ENCODE results near the gene FGF11. TPM values are rescaled to one million over a fixed set of nuclear protein-coding genes. Genes with fewer than 3 reads are reported as not detected.

Gene FGF11
- total and polyA plus RNA-seq, 2 experiments from 2014 or later: 0.36 TPM; not detected in 1

DNA sequence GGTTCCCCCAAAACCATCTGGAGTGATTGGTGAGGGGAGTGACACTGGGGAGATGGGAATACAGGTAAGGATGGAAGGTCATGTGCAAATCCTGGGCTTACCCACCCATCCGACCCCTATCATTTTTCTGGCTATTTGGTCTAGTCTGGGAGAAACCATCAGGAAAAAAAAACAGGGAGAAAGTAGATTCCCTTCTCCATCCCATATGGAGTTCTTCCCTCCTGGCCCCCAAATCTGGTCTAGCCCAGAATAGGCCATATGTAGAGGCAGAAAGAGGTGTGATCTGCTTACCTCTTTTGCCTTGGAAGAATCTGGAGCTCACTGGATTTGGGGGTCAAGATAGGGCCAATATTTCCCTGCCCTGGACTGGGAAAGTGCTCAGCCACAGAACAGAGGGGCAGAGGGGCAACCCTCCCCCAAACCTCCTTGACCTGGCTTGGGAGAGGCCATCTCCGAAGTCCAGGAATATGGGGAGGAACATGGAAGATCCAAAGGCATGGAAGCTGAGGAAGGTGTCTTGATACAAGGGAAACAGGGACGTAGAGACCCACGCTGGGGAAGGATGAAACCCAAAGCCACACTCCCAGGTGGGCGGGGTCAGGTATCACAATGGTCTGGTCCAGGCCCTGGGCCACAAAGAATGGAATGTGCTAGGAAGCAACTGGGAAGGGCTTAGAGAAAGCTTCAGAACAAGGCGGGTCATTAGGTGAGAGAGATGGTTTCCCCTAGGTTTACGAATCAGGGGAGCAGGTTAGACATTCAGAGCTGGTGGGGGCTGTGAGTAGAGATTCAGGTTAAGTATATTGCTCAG, 21.7 kb downstream of the FGF11 start:
- H3K9me2 ChIP-seq (ENCODE audit: insufficient read depth): no peaks in the 10 kb centered on the region
- peaks cover 7% of the 10 kb centered on the region; the same call in 1 of the 2 replicates for H3K36me3 ChIP-seq (ENCODE audit: low read depth)
- WGBS, 2 experiments (ENCODE audit: low coverage in 1 of 2, low lambda C conversion rate in 2 of 2, missing lambda C conversion rate in 2 of 2): 93 to 97% methylated on average over 7 of the region's 7 CpGs
- TF ChIP-seq EZH2 (IDR thresholded peaks at IDR 0.05; ENCODE audit: insufficient read depth, poor library complexity, severe bottlenecking): no peak
- no peak for TF ChIP-seq EZH2phosphoT487 (IDR thresholded peaks at IDR 0.05; ENCODE audit: insufficient read depth, low read depth)
- no peaks in the 10 kb centered on the region for H3K4me1 ChIP-seq (ENCODE audit: insufficient read depth)
- H3K9ac ChIP-seq: no peak overlapping the region
- H3K79me2 ChIP-seq (ENCODE audit: insufficient read depth): peaks cover 24% of the 10 kb centered on the region
- no peak overlapping the region for H3K27ac ChIP-seq
- H3K9me3 ChIP-seq (ENCODE audit: low read depth): no peaks in the 10 kb centered on the region
- H3K4me2 ChIP-seq (ENCODE audit: unreplicated experiment): no peak overlapping the region
- no peaks in the 10 kb centered on the region for H4K20me1 ChIP-seq (ENCODE audit: insufficient read depth)
- H3K4me3 ChIP-seq: no peak overlapping the region
- DNase-seq: no peak
- in situ Hi-C loops (cut with MboI): no loop called here
- H3K27me3 ChIP-seq (replicated peaks; ENCODE audit: insufficient read depth): no peaks in the 10 kb centered on the region
- peaks cover 39% of the 10 kb centered on the region for H3F3A ChIP-seq (ENCODE audit: insufficient read depth)
- no peak overlapping the region for H2AFZ ChIP-seq

- 0 out of 2 replicates have a peak, but pooled peaks cover 2% of the 10 kb centered on the region for H3K4me1 ChIP-seq (ENCODE audit: insufficient read depth)
- no peaks in the 10 kb centered on the region for H4K20me1 ChIP-seq (ENCODE audit: insufficient read depth)
- in situ Hi-C loops (cut with MboI): no loop called here
- H3K4me3 ChIP-seq: no peak overlapping the region
- H3K27ac ChIP-seq: no peak overlapping the region
- H3K36me3 ChIP-seq (ENCODE audit: low read depth): peaks cover 7% of the 10 kb centered on the region; the same call in 1 of the 2 replicates
- H3K9ac ChIP-seq: no peak overlapping the region
- 93% methylated on average over 34 to 44 of the region's 44 CpGs for WGBS, 2 experiments (ENCODE audit: low coverage in 1 of 2, low lambda C conversion rate in 2 of 2, missing lambda C conversion rate in 2 of 2)
- TF ChIP-seq EZH2phosphoT487 (IDR thresholded peaks at IDR 0.05; ENCODE audit: insufficient read depth, low read depth): no peak
- TF ChIP-seq EZH2 (IDR thresholded peaks at IDR 0.05; ENCODE audit: insufficient read depth, poor library complexity, severe bottlenecking): no peak
- H3K9me2 ChIP-seq (ENCODE audit: insufficient read depth): no peaks in the 10 kb centered on the region
- no peak overlapping the region for H3K4me2 ChIP-seq (ENCODE audit: unreplicated experiment)
- peaks cover 26% of the 10 kb centered on the region for H3F3A ChIP-seq (ENCODE audit: insufficient read depth)
- H3K27me3 ChIP-seq (replicated peaks; ENCODE audit: insufficient read depth): no peaks in the 10 kb centered on the region
- no peak overlapping the region for H2AFZ ChIP-seq
- peaks cover 40% of the 10 kb centered on the region for H3K79me2 ChIP-seq (ENCODE audit: insufficient read depth)
- no peaks in the 10 kb centered on the region for H3K9me3 ChIP-seq (ENCODE audit: low read depth)
- no peak for DNase-seq
Observed at GRCh38 chr17:7462474-7463371, 23.4 kb downstream of the FGF11 start.

DNA sequence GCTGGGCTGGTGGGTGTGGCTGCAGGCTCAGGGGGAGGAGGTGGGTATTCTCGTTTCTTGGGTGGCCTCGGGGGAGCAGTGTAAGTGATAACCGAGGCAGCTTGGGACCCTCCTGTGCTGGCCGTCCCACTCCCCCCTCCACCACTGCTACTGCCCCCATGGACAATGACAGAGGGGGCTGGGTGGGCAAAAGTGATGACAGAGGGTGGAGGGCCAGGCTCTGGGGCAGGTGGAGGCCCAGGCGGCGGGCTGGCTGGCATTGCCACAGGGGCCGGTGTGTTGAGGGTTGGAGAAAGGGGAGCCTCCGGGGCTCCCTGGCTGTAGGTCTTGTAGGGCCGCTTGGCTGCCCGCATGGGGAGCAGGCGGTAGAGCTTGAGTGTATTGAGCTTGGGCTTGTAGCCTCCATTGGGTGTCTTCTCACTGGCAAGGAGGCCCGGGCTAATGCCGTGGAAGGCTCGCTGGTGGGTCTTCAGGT, 24.1 kb downstream of the FGF11 start:
- Histone ChIP-seq H3K27me3 (replicated peaks; ENCODE audit: insufficient read depth) (no peaks in the 10 kb centered on the region), H3F3A (ENCODE audit: insufficient read depth) (peaks cover 22% of the 10 kb centered on the region), H3K4me2 (ENCODE audit: unreplicated experiment) (no peak overlapping the region), H3K27ac (no peak overlapping the region), H3K36me3 (ENCODE audit: low read depth) (peaks cover 7% of the 10 kb centered on the region; the same call in 1 of the 2 replicates), H3K4me1 (ENCODE audit: insufficient read depth) (0 out of 2 replicates have a peak, but pooled peaks cover 2% of the 10 kb centered on the region), H4K20me1 (ENCODE audit: insufficient read depth) (no peaks in the 10 kb centered on the region), H3K4me3 (no peak overlapping the region), H3K9me3 (ENCODE audit: low read depth) (no peaks in the 10 kb centered on the region), H2AFZ (no peak overlapping the region), H3K9me2 (ENCODE audit: insufficient read depth) (no peaks in the 10 kb centered on the region), H3K9ac (no peak overlapping the region), H3K79me2 (ENCODE audit: insufficient read depth) (peaks cover 47% of the 10 kb centered on the region)
- 86 to 97% methylated on average over 12 to 14 of the region's 14 CpGs for WGBS, 2 experiments (ENCODE audit: low coverage in 1 of 2, low lambda C conversion rate in 2 of 2, missing lambda C conversion rate in 2 of 2)
- in situ Hi-C loops (cut with MboI): no loop called here
- TF ChIP-seq EZH2 (IDR thresholded peaks at IDR 0.05; ENCODE audit: insufficient read depth, poor library complexity, severe bottlenecking): no peak
- no peak for TF ChIP-seq EZH2phosphoT487 (IDR thresholded peaks at IDR 0.05; ENCODE audit: insufficient read depth, low read depth)
- no peak for DNase-seq

GRCh38 chr17:7464081-7464480, 24.8 kb downstream of the FGF11 start:
- Histone ChIP-seq H3K9me3 (ENCODE audit: low read depth) (no peaks in the 10 kb centered on the region), H3K36me3 (ENCODE audit: low read depth) (peaks cover 7% of the 10 kb centered on the region; the same call in 1 of the 2 replicates), H2AFZ (no peak overlapping the region), H3F3A (ENCODE audit: insufficient read depth) (peaks cover 19% of the 10 kb centered on the region), H3K4me3 (no peak overlapping the region), H3K27me3 (replicated peaks; ENCODE audit: insufficient read depth) (no peaks in the 10 kb centered on the region), H3K79me2 (ENCODE audit: insufficient read depth) (peaks cover 54% of the 10 kb centered on the region), H3K4me1 (ENCODE audit: insufficient read depth) (0 out of 2 replicates have a peak, but pooled peaks cover 2% of the 10 kb centered on the region), H3K9ac (no peak overlapping the region), H3K9me2 (ENCODE audit: insufficient read depth) (no peaks in the 10 kb centered on the region), H3K27ac (no peak overlapping the region), H3K4me2 (ENCODE audit: unreplicated experiment) (no peak overlapping the region), H4K20me1 (ENCODE audit: insufficient read depth) (no peaks in the 10 kb centered on the region)
- 80 to 84% methylated on average over 7 to 9 of the region's 9 CpGs for WGBS, 2 experiments (ENCODE audit: low coverage in 1 of 2, low lambda C conversion rate in 2 of 2, missing lambda C conversion rate in 2 of 2)
- in situ Hi-C loops (cut with MboI): no loop called here
- TF ChIP-seq EZH2 (IDR thresholded peaks at IDR 0.05; ENCODE audit: insufficient read depth, poor library complexity, severe bottlenecking): no peak
- TF ChIP-seq EZH2phosphoT487 (IDR thresholded peaks at IDR 0.05; ENCODE audit: insufficient read depth, low read depth): no peak
- DNase-seq: no peak
